Astrocyte (in vitro differentiated cells and primary cell): Measurements from ENCODE around the gene FSD1L. TPM values are rescaled to one million over a fixed set of nuclear protein-coding genes. Genes with fewer than 3 reads are reported as not detected.

Experiments
- DNase-seq: peaks from one replicate; pipeline ENCODE4 v3.0.0-alpha.2; 2010; ENCODE audit warnings: low read depth
- FAIRE-seq: peaks from 2 replicates; lab custom pipeline; 2011; peaks lifted over from hg19 to GRCh38; lab: Jason Lieb, UNC
- H2AFZ ChIP-seq: 2 replicates; pipeline ENCODE4 v1.6.0; 2012; ENCODE audit warnings: low read depth, low read length, inconsistent platforms
- H3K27ac ChIP-seq: 2 replicates; pipeline ENCODE4 v1.5.1; 2011; ENCODE audit warnings: low read depth, low read length, inconsistent platforms
- H3K27me3 ChIP-seq: 2 replicates; pipeline ENCODE4 v1.6.0; 2011; ENCODE audit warnings: low read length, inconsistent platforms; ENCODE audit not compliant: insufficient read depth
- H3K36me3 ChIP-seq: 2 replicates; pipeline ENCODE4 v1.5.1; 2011; ENCODE audit warnings: low read length, inconsistent platforms; ENCODE audit not compliant: insufficient read depth
- H3K4me1 ChIP-seq: 2 replicates; pipeline ENCODE4 v1.5.1; 2011; ENCODE audit warnings: low read length, inconsistent platforms; ENCODE audit not compliant: insufficient read depth
- H3K4me2 ChIP-seq: 2 replicates; pipeline ENCODE4 v1.6.0; 2012; ENCODE audit warnings: low read length, inconsistent platforms
- H3K4me3 ChIP-seq: 2 replicates; pipeline ENCODE4 v1.5.1; 2011; ENCODE audit warnings: low read depth, mild to moderate bottlenecking, low read length, inconsistent platforms; ENCODE audit not compliant: insufficient read depth
- H3K79me2 ChIP-seq: 2 replicates; pipeline ENCODE4 v1.6.0; 2012; ENCODE audit warnings: mild to moderate bottlenecking, low read length, inconsistent platforms; ENCODE audit not compliant: insufficient read depth
- H3K9ac ChIP-seq: 2 replicates; pipeline ENCODE4 v1.6.0; 2012; ENCODE audit warnings: mild to moderate bottlenecking, low read length, inconsistent platforms
- H3K9me3 ChIP-seq: 2 replicates; pipeline ENCODE4 v1.5.1; 2012; ENCODE audit warnings: low read depth, mild to moderate bottlenecking, low read length, inconsistent platforms; ENCODE audit not compliant: insufficient read depth
- H4K20me1 ChIP-seq: 2 replicates; pipeline ENCODE4 v1.6.0; 2012; ENCODE audit warnings: low read length, inconsistent platforms; ENCODE audit not compliant: insufficient read depth
- H3K27ac Mint-ChIP-seq: one replicate; pipeline ENCODE4 v1.8.0; 2021; ENCODE audit warnings: mild to moderate bottlenecking, mixed read lengths; ENCODE audit not compliant: unreplicated experiment
- H3K27me3 Mint-ChIP-seq: one replicate; pipeline ENCODE4 v1.8.0; 2021; ENCODE audit warnings: low read depth, mixed read lengths; ENCODE audit not compliant: unreplicated experiment
- H3K36me3 Mint-ChIP-seq: one replicate; pipeline ENCODE4 v1.8.0; 2021; ENCODE audit warnings: low read depth, mixed read lengths; ENCODE audit not compliant: unreplicated experiment
- H3K4me1 Mint-ChIP-seq: one replicate; pipeline ENCODE4 v1.8.0; 2021; ENCODE audit warnings: low read depth, mixed read lengths; ENCODE audit not compliant: unreplicated experiment
- H3K4me3 Mint-ChIP-seq: one replicate; pipeline ENCODE4 v1.8.0; 2021; ENCODE audit warnings: mild to moderate bottlenecking, moderate library complexity, mixed read lengths; ENCODE audit not compliant: unreplicated experiment
- H3K9me3 Mint-ChIP-seq: one replicate; pipeline ENCODE4 v1.8.0; 2021; ENCODE audit warnings: mild to moderate bottlenecking, mixed read lengths; ENCODE audit not compliant: unreplicated experiment
- CTCF ChIP-seq: IDR thresholded peaks from 2 replicates; pipeline ENCODE4 v1.5.1; 2011; ENCODE audit warnings: low read depth, mild to moderate bottlenecking, inconsistent platforms, low read length, moderate library complexity; ENCODE audit not compliant: insufficient read depth
- EZH2 ChIP-seq: IDR thresholded peaks from 2 replicates; pipeline ENCODE4 v1.6.1; 2012; ENCODE audit warnings: mild to moderate bottlenecking, low read length, inconsistent platforms; ENCODE audit not compliant: insufficient read depth
- total RNA-seq: library from RNA; stranded (reverse); gene quantifications from 2 replicates; pipeline ENCODE4 v1.2.1, GENCODE V29; 2021

FSD1L gene
- total RNA-seq, 1 donor from 2014 or later = 7.0 TPM

- Histone ChIP-seq H2AFZ (no peak overlapping the region), H3K27me3 (no peaks in the 10 kb centered on the region), H3K9me3 (peaks cover 5% of the 10 kb centered on the region), H3K4me2 (no peak overlapping the region), H4K20me1 (peaks cover 61% of the 10 kb centered on the region), H3K4me3 (no peak overlapping the region), H3K79me2 (peaks cover 84% of the 10 kb centered on the region), H3K36me3 (no peaks in the 10 kb centered on the region), H3K4me1 (no peaks in the 10 kb centered on the region), H3K9ac (no peak overlapping the region), H3K27ac (no peak overlapping the region)
- peaks cover 1% of the 10 kb centered on the region for H3K36me3 Mint-ChIP-seq
- H3K27ac Mint-ChIP-seq = no peak overlapping the region
- no peak for DNase-seq
- TF ChIP-seq CTCF (no peak), EZH2 (no peak)
- no peaks in the 10 kb centered on the region for H3K9me3 Mint-ChIP-seq
- H3K4me1 Mint-ChIP-seq = peaks cover 14% of the 10 kb centered on the region
- H3K27me3 Mint-ChIP-seq = no peaks in the 10 kb centered on the region
- no peak for FAIRE-seq
- H3K4me3 Mint-ChIP-seq = no peak overlapping the region
These were observed 11.5 kb downstream of the FSD1L start for GRCh38 chr9:105459336-105459735.

- Mint-ChIP-seq H3K4me1 (no peaks in the 10 kb centered on the region), H3K36me3 (peaks cover 19% of the 10 kb centered on the region), H3K9me3 (no peaks in the 10 kb centered on the region), H3K27me3 (no peaks in the 10 kb centered on the region), H3K4me3 (no peak overlapping the region), H3K27ac (no peak overlapping the region)
- TF ChIP-seq EZH2 (no peak), CTCF (no peak)
- Histone ChIP-seq H3K4me3 (no peak overlapping the region), H3K4me2 (no peak overlapping the region), H3K27ac (no peak overlapping the region), H3K36me3 (peaks cover 20% of the 10 kb centered on the region), H3K9ac (no peak overlapping the region), H3K79me2 (peaks cover 17% of the 10 kb centered on the region), H2AFZ (no peak overlapping the region), H3K4me1 (no peaks in the 10 kb centered on the region), H4K20me1 (peaks cover 3% of the 10 kb centered on the region), H3K27me3 (no peaks in the 10 kb centered on the region), H3K9me3 (no peaks in the 10 kb centered on the region)
- DNase-seq (peak; percentile 33), FAIRE-seq (no peak)
These were observed 19.1 kb downstream of the FSD1L start for GRCh38 chr9:105466898-105467455.

- Mint-ChIP-seq H3K27ac (no peak overlapping the region), H3K4me3 (no peak overlapping the region), H3K9me3 (no peaks in the 10 kb centered on the region), H3K4me1 (no peaks in the 10 kb centered on the region), H3K27me3 (no peaks in the 10 kb centered on the region), H3K36me3 (peaks cover 19% of the 10 kb centered on the region)
- DNase-seq = no peak
- Histone ChIP-seq H3K27ac (no peak overlapping the region), H3K79me2 (peaks cover 8% of the 10 kb centered on the region), H3K36me3 (peaks cover 20% of the 10 kb centered on the region), H3K9ac (no peak overlapping the region), H4K20me1 (peaks cover 9% of the 10 kb centered on the region), H3K4me2 (no peak overlapping the region), H3K27me3 (no peaks in the 10 kb centered on the region), H3K9me3 (no peaks in the 10 kb centered on the region), H2AFZ (no peak overlapping the region), H3K4me1 (no peaks in the 10 kb centered on the region), H3K4me3 (no peak overlapping the region)
- no peak for FAIRE-seq
- TF ChIP-seq CTCF (no peak), EZH2 (no peak)
These were observed 21.0 kb downstream of the FSD1L start for GRCh38 chr9:105468875-105469274.
